GM06990 (cell line): ENCODE measurements around the gene ITGA3.
"Not testable (repeated sequence)": the region's sequence is repeated elsewhere in the genome, so short reads cannot be mapped to it uniquely, and the experiment has no call there.

Source experiments
- DNase-seq: peaks from one replicate; pipeline ENCODE4 v3.0.0-alpha.2; 2011; ENCODE audit not compliant: insufficient read length; ENCODE audit errors: extremely low read depth
- H3K27me3 ChIP-seq: replicated peaks from 2 replicates; pipeline ENCODE4 v1.6.0; 2011; ENCODE audit warnings: low read length; ENCODE audit not compliant: control insufficient read depth, insufficient read depth
- H3K36me3 ChIP-seq: 2 replicates; pipeline ENCODE4 v1.5.1; 2011; ENCODE audit warnings: low read length; ENCODE audit not compliant: control insufficient read depth, insufficient read depth
- H3K4me3 ChIP-seq: replicated peaks from 2 replicates; pipeline ENCODE4 v1.5.1; 2011; ENCODE audit warnings: low read depth, mild to moderate bottlenecking, control low read depth, low read length
- CTCF ChIP-seq: IDR thresholded peaks from 2 replicates; pipeline ENCODE4 v1.5.1; 2011; ENCODE audit warnings: low read length, control low read depth, mild to moderate bottlenecking, inconsistent platforms; ENCODE audit not compliant: insufficient read depth, poor library complexity, severe bottlenecking

ITGA3 gene

GRCh38 chr17:50036455-50037261 is 19.3 kb upstream of the ITGA3 start:
- Histone ChIP-seq H3K27me3 (no peaks in the 10 kb centered on the region; the same call in none of the 2 replicates), H3K4me3 (no peak overlapping the region), H3K36me3 (no peaks in the 10 kb centered on the region)
- DNase-seq: no peak
- no peak for TF ChIP-seq CTCF

GRCh38 chr17:50037321-50038107 is 18.4 kb upstream of the ITGA3 start:
- no peak for TF ChIP-seq CTCF
- DNase-seq: no peak
- no peaks in the 10 kb centered on the region; the same call in none of the 2 replicates for H3K27me3 ChIP-seq
- no peak overlapping the region for H3K4me3 ChIP-seq
- H3K36me3 ChIP-seq: no peaks in the 10 kb centered on the region

- no peak for TF ChIP-seq CTCF
- H3K27me3 ChIP-seq: no peaks in the 10 kb centered on the region; the same call in none of the 2 replicates
- no peak for DNase-seq
- H3K36me3 ChIP-seq: no peaks in the 10 kb centered on the region
- no peak overlapping the region for H3K4me3 ChIP-seq
These were observed 16.9 kb upstream of the ITGA3 start for GRCh38 chr17:50039058-50039457.

DNA sequence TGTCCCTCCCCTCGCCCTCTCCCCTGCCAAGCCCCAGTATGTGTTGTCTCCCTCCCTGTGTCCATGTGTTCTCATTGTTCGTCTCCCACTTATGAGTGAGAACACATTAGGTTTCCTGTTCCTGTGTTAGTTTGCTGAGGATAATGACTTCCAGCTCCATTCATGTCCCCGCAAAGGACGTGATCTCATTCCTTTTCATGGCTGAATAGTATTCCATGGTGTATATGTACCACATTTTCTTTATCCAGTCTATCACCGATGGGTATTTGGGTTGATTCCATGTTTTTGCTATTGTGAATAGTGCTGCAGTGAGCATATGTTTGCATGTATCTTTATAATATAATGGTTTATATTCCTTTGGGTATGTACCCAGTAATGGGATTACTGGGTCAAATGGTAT is 15.4 kb upstream of the ITGA3 start:
- not testable (repeated sequence) for H3K4me3 ChIP-seq, H3K27me3 ChIP-seq, H3K36me3 ChIP-seq, DNase-seq

DNA sequence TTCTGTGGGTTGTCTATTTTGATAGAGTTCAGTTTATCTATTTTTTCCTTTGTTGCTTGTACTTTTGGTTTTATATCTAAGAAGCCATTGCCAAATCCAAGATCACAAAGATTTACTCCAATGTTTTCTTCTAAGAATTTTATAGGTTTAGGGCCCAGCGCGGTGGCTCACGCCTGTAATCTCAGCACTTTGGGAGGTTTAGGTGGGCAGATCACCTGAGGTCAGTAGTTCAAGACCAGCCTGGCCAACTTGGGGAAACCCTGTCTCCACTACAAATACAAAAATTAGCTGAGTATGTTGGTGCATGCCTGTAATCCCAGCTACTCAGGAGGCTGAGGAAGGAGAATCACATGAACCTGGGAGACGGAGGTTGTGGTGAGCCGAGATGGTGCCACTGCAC is 13.7 kb upstream of the ITGA3 start:
- no peak for DNase-seq
- Histone ChIP-seq H3K4me3 (no peak overlapping the region), H3K36me3 (no peaks in the 10 kb centered on the region), H3K27me3 (no peaks in the 10 kb centered on the region)
- TF ChIP-seq CTCF: no peak
